Measurements from ENCODE around the gene SPATS2L. TPM values are rescaled to one million over a fixed set of nuclear protein-coding genes. Genes with fewer than 3 reads are reported as not detected.

SPATS2L gene
- total RNA-seq, 4 donors from 2014 or later, result 60.7 to 81.3 (median 61.3) TPM

DNA sequence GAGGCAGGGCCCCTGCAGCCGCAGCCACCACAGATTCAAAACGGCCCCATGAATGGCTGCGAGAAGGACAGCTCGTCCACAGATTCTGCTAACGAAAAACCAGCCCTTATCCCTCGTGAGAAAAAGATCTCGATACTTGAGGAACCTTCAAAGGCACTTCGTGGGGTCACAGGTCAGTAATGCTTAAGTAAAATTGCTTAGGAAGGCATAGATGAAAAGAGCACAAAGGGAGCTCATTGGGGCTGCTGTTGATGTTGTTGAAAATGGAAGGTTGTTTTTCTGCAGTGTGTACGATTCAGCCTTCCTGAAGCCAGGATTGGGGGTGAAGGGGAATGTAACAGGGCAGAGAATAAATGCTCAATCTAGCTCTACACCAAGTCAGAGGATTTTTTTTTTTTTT is 112.8 kb downstream of the SPATS2L start:
- DNase-seq (ENCODE audit: low spot score in 2 of 2), result no peak
- TF ChIP-seq, protein P1, sequence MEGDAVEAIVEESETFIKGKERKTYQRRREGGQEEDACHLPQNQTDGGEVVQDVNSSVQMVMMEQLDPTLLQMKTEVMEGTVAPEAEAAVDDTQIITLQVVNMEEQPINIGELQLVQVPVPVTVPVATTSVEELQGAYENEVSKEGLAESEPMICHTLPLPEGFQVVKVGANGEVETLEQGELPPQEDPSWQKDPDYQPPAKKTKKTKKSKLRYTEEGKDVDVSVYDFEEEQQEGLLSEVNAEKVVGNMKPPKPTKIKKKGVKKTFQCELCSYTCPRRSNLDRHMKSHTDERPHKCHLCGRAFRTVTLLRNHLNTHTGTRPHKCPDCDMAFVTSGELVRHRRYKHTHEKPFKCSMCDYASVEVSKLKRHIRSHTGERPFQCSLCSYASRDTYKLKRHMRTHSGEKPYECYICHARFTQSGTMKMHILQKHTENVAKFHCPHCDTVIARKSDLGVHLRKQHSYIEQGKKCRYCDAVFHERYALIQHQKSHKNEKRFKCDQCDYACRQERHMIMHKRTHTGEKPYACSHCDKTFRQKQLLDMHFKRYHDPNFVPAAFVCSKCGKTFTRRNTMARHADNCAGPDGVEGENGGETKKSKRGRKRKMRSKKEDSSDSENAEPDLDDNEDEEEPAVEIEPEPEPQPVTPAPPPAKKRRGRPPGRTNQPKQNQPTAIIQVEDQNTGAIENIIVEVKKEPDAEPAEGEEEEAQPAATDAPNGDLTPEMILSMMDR (IDR thresholded peaks at IDR 0.05), result no peak
- no peak for TF ChIP-seq POLR2A (IDR thresholded peaks at IDR 0.05)
- intact Hi-C loops (cut with DNase I; ENCODE audit: low total_unique reads), result no loop called here
- WGBS, 2 donors, result 87 to 88% methylated on average over 9 of the region's 9 CpGs
- no peak overlapping the region for H3K4me3 ChIP-seq (ENCODE audit: low read depth, poor library complexity, severe bottlenecking)

DNA sequence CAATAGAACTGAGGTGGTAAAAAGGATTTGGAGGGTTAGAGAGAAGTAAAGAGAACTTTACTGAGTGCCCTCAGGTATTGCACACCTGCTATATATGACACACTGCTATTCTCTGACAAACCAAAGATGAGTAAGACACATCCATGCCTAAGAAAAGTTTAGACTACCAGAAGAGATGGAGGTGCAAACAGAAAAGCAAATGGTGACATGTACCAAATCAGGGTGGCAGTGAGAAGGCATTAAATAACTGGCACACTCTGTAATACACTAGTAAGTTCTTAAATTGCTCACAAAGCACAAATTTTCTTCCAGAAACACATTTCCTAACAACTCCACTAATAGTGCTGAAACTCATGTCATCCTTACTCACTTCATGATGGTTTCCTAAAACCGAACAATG is 114.8 kb downstream of the SPATS2L start:
- DNase-seq (ENCODE audit: low spot score in 2 of 2), result no peak
- intact Hi-C loops (cut with DNase I; ENCODE audit: low total_unique reads), result no loop called here
- H3K4me3 ChIP-seq (ENCODE audit: low read depth, poor library complexity, severe bottlenecking), result no peak overlapping the region
- no peak for TF ChIP-seq POLR2A (IDR thresholded peaks at IDR 0.05)
- TF ChIP-seq, protein P1 (IDR thresholded peaks at IDR 0.05), result no peak
- WGBS, 2 donors, result 92 to 96% methylated on average over 1 of the region's 1 CpG

DNA sequence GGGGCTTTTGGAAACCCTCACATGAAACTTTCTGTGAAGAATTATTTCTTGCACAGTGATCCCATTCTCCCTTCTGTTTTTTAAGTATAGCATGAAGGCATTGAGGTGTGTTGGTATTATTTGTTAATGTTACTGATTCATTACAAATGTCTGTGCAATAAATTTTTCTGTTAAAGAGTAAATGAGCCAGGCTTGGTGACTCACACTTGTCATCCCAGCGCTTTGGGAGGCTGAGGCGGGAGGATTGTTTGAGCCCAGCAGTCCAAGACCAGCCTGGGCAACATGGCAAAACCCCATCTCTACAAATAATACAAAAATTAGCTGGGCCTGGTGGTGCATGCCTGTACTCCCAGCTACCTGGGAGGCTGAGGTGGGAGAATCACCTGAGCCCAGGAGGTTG is 115.6 kb downstream of the SPATS2L start:
- DNase-seq (ENCODE audit: low spot score in 2 of 2), result no peak
- no peak overlapping the region for H3K4me3 ChIP-seq (ENCODE audit: low read depth, poor library complexity, severe bottlenecking)
- intact Hi-C loops (cut with DNase I; ENCODE audit: low total_unique reads), result no loop called here
- 87 to 91% methylated on average over 2 of the region's 2 CpGs for WGBS, 2 donors
- no peak for TF ChIP-seq POLR2A (IDR thresholded peaks at IDR 0.05)
- TF ChIP-seq, protein P1 (IDR thresholded peaks at IDR 0.05), result no peak

DNA sequence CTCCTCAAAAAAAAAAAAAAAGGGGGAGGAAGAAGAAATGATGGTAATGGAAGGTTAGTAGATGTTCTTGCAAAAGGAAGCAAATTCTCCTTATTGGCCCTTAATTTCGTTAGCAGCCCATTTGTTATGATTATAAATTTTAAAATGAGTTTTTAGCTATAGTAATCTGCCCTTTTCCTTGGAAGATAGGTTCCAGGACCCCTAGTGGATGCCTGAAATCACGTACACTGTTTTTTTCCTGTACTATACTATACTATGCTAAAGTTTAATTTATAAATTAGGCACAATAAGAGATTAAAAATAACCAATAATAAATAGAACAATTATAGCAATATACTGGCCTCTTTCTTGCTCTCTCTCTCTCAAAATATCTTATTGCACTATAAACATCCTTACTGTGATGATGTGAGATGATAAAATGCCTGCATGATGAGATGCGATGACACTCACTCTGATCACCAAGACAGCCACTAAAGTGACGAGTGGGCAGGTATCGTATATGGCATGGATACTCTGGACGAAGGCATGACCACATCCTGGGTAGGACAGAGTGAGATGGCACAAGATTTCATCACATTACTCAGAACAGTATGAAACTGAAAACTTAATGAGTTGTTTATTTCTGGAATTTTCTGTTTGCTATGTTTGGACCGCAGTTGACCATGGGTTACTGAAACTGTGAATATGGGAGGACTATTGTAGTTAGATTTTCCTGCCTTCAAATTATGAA is 116.2 kb downstream of the SPATS2L start:
- TF ChIP-seq, protein P1 (IDR thresholded peaks at IDR 0.05), result no peak
- TF ChIP-seq POLR2A (IDR thresholded peaks at IDR 0.05), result no peak
- WGBS, 2 donors, result 93 to 95% methylated on average over 7 of the region's 7 CpGs
- intact Hi-C loops (cut with DNase I; ENCODE audit: low total_unique reads), result no loop called here
- no peak for DNase-seq (ENCODE audit: low spot score in 2 of 2)
- no peak overlapping the region for H3K4me3 ChIP-seq (ENCODE audit: low read depth, poor library complexity, severe bottlenecking)

DNA sequence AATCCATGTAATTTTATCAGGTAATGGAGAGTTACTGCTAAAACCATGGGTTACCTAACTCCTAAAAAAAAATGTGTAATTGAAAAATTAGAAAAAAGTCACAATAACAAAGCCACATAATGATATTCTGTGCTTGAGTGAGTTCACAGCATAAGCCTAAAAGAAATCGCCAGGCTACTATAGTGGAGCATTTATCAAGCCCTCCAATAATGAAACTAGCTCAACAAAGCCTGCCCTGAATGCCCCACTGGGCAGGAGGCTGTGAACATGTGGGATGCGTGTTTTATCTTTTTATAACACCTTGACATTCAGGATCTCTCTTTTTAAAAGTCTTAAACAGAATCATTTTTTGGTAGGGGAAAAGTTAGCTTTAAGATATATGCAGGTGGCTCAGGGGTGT is 117.0 kb downstream of the SPATS2L start:
- WGBS, 2 donors, result 95 to 96% methylated on average over 2 of the region's 2 CpGs
- TF ChIP-seq POLR2A (IDR thresholded peaks at IDR 0.05), result no peak
- TF ChIP-seq, protein P1 (IDR thresholded peaks at IDR 0.05), result no peak
- intact Hi-C loops (cut with DNase I; ENCODE audit: low total_unique reads), result no loop called here
- H3K4me3 ChIP-seq (ENCODE audit: low read depth, poor library complexity, severe bottlenecking), result no peak overlapping the region
- DNase-seq (ENCODE audit: low spot score in 2 of 2), result no peak

Measured in lower leg skin (tissue), 4 donors.